GM19043 (cell line): ENCODE measurements around the gene ERBB4.
A peak's percentile ranks its signal among the peaks of the same experiment; 100 is the strongest.
"Not testable (repeated sequence)": the region's sequence is repeated elsewhere in the genome, so short reads cannot be mapped to it uniquely, and the experiment has no call there.

ENCODE experiments used
- ATAC-seq: cut with Tn5 transposase; IDR thresholded peaks from one replicate; pipeline ENCODE4 v1.9.1; 2021; ENCODE audit warnings: low read depth; ENCODE audit not compliant: unreplicated experiment

The ERBB4 gene

DNA sequence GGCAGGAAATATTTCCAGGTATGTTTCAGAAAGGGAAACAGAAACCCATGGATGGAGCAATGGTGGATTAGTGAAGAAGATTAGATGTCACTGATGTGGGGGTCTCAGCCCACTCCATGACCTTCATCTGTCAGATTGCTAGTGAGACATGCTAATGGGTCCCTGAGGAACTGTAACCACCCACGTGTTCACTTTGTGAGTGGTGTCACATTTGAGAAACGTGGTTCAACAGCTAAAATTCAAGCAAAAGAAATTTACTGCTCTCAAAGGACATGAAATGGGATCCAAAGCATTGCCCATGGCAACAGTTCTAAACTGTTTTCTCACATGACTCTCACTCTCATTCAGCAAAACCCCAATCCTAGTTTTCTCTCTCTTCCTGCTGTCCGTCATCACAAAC is 776.1 kb downstream of the ERBB4 start:
- no peak for ATAC-seq

DNA sequence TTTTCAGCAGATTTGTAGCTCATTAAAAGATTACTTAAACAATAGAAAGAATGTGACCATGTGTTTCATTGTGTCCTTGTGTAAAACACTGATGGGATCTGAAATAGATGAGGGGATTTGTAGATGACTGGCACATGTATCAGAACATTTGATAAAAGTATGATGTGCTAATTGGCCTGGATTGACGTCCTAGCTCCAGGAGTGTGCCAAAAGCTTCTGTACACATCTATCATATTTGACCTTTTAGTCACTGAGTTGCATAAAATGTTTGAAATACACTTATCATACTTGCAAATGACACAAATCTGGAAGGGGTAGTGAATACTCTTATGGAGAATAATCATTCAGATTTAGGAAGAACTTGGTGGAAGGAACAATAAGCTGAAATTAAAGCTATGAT is 778.5 kb downstream of the ERBB4 start:
- ATAC-seq, result no peak

DNA sequence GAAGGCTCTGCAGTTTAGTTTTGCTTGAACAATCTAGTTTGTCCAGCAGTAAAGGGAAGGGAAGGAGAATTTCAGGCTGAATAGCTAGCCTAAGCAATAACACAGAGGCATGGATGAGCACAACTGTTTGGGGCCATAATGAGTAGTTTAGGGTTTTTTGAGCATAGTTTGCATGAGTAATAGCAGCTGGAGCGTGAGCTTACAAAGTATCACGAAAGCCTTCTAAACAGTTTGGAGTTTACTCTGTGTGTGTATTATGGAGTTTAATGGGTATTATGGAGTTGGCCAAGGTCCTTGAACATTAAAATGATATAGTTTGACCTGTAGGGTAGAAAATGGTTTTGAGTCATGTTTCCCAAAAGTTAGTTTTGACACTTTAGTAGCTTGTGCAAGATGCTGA is 782.3 kb downstream of the ERBB4 start:
- ATAC-seq, result no peak

DNA sequence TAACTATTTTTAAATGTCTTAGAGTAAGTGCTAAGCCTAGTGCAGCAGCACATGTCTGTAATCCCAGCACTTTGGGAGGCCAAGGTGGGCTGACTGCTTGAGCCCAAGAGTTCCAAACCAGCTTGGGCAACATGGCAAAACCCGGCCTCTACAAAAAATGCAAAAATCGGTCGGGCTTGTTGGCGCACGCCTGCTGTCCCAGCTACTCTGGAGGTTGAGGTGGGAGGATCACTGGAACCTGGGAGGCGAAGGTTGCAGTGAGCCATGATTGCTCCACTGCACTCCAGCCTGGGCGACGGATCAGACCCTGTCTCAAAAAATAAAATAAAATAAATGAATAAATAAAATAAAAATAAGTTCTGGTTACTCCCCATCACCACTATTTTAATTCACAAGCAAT is 783.4 kb downstream of the ERBB4 start:
- ATAC-seq, result no peak

DNA sequence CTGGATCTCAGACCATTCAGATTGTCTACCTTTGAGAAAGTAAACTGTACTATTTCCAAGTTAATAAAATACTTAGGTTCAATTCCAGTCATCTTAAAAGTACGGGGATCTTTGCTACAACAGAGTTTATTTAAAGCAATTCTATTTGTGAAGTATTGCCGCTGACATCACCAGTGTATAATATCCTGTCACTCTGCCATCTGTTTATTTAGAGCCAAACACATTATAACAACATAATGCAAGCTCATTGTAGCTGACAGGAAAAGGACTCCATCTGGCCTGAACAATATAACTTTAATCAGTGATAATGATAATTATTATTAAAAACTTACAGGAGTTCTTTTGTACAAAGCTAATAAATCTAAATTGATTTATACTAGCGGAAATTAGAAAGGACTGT is 786.8 kb downstream of the ERBB4 start:
- ATAC-seq, result no peak

DNA sequence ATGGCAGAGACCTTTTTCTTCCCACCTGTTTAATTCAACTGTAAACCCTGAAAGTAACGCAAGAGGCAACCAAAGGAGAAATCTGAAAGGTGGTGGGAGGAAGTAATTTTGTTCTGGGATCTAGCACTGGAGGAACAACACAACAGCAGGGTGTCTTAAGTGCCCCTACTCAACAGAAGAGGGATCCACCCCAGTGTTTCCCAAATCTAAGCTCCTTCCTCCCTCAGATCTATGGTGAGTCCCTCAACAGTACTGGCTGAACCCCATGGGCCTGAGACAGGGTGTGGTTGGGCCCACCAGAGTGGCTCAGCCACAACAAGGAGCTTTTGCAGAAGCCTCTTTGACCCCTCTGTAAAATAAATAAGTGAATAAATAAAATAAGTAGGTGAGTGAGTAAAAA is 790.3 kb downstream of the ERBB4 start:
- ATAC-seq, result no peak

DNA sequence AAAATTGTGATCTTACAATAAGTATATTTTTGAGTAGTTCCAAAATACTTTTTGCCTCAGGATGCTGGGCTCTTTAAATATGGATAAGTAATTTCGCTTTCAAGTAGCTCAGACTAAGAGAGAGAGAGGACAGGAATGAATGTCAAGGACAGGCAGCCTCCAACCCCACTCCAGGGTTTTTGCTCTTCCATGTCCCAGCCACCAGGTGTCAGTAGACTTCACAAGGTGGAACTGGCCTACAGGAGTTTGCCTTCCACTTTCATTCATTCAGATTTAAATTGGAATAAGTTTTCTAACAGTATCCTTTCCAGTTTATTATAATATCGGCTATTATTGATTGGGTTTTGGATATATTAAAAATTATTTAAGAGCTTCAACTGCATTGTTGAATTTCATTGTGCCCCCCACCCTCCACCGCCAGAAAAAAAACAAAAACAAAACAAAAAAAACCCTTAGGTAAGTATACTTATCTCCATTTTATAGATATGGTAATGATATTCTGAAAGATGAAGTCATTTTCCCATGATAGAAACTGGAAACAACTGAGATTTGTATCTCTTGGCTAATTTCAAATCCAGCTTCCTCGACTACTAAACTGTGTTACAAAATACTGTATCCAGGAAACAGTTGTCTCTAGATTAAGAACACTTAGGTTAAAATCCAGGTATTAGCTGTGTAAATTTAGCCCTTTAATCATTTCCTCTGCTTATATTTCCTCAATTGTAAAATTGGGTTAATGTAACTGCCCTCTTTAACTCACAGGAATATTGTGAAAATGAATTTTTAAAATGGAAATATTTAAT is 793.1 kb downstream of the ERBB4 start:
- ATAC-seq, result peak; percentile 87

DNA sequence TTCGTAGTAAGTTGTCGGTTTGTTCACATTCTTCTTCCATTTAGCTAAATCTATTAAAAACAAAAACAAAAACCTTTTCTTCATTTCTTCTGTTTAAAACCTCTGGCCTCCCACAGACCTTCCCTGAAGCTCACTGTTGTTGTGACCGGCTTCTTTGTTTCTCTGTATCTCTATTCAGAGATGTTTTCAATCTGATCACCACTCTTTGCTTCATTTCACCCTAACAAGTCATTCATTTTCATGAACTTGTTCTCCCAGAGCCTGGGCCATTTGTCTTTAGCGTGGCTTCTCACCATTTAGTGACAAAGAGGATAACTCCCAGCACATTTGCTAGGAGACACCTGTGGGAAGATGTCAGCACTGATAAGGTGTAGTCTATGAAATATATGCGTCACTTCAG is 794.2 kb downstream of the ERBB4 start:
- no peak for ATAC-seq

DNA sequence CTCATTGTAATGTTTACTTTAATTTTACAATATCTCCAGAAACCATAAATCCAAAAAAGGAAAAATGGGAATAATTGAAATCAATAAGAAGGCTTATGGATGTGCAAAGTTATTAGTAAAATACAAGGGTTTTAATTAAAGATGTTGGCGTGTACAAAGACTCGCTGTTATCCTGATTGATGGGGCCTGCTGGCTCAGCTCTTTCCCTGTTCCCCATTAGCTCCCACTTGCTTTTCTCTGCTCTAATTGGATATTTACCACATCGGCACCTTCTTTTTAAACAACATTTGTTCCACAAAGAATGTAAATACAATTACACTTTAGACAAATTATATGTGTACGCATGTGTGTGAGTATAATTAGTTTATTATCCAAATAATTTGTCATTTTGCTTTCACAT is 796.6 kb downstream of the ERBB4 start:
- no peak for ATAC-seq

DNA sequence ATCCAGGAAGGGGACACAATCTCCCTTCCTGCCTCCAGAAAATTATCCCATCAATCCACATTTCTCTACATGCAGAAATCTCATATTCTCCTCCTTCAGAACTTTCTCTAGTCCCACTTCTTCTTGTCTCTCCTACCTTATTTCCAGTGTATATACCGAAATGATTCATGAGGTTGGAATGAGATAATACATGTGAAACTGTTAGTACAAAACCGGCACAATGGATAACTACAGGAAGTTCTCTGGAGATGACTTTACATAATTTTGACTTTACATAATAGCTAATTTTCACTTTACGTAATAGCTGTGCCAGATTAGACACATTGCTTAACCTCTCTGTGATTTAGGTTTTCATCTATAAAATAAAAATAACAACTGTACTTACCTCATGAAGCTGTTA is 801.3 kb downstream of the ERBB4 start:
- ATAC-seq, result no peak

DNA sequence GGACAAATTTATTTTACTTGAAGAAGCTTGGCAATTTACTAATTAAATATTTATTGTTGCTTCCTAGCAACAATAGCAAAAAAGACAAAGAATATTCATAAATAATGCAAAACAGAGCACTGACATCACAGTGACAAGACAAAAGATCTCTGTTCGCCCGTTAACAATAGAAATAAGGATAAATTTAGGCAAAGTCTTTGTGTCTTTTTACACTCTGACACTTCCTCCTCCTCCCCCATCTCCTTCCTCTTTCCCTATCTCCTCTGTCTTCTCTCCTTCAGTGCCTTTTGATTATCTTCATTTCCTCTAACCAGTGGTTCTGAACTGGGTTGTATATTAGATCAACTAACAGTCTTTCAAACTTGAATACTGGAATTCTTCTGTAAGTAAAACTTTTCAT is 808.4 kb downstream of the ERBB4 start:
- ATAC-seq, result no peak

DNA sequence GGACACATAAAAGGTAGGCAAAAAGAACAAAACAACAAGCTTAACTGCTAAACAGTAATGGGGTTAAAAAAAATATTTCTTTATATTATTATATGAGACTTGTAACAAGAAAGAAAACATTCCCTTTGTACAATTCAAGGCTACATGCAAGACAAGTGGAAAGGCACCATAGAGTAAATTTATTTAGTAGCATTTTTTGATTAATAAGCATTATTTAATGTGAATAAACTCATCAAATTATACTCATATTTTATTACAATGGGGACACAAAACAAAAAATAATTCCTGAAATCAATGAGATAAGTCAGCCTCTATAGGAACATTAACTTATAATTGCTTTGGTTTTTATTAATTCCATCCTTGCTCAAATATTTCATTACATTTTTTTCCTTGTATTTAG is 809.2 kb downstream of the ERBB4 start:
- ATAC-seq, result no peak

DNA sequence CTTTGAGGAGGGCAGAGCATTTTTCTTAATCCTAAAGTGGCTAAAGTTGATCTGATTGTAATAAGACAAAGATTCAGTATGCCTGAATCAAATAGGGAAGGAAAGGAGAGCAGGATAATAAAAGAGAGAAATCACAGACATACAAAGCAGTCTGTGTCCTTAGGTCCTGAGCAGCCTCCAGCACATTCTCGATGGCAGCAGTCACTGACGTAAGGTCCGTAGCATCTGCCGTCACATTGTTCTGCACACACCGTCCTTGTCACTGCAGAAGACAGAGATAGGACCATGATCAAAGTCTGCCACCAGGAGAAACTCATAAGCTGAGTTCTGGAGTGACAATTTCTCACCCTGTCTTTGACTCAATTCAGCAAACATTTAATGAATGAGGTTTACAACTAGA is 813.7 kb downstream of the ERBB4 start:
- ATAC-seq, result no peak

DNA sequence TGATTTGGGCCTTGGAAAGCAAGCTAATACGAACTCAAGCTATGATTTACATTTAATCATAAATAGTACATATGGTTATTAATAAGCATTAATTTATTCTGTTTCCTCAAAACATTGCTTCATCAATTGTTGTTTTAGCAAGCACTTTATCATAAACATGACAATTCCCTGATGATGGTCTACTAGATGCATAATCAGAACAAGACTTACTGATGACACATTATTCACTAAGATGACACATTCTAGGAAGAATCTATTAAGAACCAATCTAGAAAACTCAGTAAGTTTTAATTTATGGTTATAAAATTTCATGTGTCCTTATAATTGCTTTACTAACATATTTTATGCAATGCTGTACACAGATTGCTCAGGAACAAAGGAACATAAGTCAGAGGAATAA is 815.2 kb downstream of the ERBB4 start:
- ATAC-seq, result no peak

DNA sequence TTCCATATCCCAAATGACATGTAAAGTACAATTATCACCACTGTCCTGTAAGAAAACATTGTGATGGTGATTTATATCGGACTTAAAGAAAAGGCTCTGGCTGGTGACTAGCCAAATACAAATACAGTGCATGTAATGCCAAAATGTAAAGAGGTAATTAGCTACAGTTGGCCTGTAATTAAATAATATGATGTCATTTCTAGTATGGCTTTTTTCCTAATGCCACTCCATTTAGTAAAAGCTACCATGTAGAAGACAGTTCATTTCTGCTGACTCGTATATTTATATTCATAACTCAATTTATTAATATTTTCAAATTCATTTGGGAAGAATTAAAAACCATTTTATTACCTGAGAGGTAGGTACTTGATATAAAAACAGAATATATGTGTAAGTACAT is 815.7 kb downstream of the ERBB4 start:
- no peak for ATAC-seq

DNA sequence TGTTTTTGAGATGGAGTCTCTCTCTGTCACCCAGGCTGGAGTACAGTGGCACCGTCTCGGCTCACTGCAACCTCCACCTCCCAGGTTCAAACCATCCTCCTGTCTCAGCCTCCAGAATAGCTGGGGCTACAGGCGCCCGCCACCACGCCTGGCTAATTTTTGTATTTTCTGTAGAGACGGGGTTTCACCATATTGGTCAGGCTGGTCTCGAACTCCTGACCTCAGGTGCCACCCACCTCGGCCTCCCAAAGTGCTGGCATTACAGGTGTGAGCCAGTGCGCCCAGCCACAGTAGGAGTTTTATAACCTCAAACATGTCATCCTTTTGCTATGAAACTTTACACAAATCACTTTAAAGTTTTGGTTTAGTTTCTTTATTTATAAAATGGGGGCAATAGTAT is 816.7 kb downstream of the ERBB4 start:
- ATAC-seq, result not testable (repeated sequence)

DNA sequence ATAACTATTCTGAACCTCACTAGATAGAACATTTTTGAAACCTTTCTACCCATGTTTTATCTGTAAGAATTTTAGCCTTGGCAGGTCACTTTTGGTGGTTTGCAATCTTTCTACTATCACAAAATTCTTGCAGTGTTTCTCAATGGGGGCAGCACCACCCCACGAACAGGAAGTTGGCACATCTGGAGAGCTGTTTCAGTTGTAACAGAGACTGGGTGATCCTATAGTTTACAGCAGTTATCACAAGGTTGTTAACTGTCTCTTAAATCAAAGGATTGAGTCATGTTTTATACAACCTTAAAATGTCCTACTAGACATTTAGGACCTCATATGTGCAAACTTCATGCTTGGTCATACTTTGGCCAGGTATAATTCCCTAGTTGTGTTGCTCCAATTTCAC is 829.2 kb downstream of the ERBB4 start:
- ATAC-seq, result no peak

DNA sequence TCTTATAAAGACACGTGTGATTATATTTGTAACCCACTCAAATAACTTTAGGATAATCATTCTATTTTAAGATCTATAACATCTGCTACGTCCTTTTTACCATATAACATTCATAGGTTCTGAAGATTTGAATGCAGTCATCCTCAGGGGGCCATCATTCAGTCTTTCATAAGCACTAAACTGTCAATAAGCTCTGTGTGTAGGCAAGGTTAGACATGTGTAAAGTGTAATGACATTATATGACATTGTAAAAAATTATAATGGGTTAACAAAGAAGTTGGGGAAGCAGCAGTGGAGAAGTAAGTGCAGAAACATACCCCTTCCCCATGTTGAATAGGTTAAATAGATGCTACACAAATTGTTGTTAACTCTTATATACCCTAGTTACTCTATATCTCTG is 845.9 kb downstream of the ERBB4 start:
- no peak for ATAC-seq

DNA sequence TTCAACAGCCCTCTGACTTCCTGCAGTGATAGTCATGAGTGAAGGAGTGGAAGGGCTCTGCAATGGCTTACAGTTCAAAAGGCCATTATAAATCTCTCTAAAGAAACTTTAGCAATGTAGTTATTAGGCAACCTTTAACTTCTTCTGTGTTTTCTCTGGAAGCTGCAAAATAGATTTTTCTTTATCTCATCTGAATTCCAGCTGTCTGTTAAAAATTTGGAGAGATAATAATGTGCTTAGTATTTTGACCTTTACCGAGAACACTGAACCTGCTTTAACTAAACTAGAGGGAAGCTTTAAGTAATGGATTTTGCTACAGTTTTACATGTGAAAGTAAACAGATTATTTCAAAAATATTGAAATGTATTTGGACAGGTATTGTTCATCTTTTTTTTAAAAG is 847.9 kb downstream of the ERBB4 start:
- ATAC-seq, result no peak

DNA sequence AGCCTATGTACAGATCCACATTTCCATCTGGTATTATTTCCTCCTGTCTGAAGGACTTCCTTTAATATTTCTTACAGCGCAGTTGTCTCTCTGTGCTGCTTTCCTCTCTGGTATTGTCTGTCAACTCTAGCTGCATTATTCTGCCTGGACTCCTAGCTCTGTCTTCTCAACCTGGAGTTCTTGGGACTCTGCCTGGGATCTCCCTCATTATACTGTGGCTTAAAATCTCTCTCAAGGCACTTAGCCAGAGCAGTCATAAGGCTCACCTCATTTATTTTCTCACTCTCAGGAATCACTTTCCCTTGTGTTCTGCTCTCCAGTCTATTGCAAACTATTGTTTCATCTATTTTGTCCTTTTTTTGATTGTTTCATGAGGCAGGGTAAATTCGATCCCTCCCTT is 850.4 kb downstream of the ERBB4 start:
- no peak for ATAC-seq

DNA sequence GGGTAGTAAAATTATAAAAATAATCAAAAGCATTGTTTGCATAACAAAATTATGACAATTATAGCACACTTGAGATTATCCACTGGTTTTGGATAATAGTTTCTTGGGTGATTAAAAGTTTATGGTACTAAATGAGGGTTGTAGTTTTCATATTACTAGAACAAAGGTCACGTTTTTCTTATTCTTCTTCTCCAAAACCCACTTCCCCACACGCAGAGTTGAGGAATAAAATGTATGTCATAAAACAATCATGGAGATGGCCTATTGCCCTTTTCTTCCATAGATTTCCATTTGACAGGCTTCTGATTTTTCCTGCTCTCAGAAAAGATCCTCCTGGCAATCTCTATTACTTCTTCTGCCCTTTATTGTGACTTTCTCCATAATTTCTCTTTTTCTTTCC is 863.9 kb downstream of the ERBB4 start:
- no peak for ATAC-seq

DNA sequence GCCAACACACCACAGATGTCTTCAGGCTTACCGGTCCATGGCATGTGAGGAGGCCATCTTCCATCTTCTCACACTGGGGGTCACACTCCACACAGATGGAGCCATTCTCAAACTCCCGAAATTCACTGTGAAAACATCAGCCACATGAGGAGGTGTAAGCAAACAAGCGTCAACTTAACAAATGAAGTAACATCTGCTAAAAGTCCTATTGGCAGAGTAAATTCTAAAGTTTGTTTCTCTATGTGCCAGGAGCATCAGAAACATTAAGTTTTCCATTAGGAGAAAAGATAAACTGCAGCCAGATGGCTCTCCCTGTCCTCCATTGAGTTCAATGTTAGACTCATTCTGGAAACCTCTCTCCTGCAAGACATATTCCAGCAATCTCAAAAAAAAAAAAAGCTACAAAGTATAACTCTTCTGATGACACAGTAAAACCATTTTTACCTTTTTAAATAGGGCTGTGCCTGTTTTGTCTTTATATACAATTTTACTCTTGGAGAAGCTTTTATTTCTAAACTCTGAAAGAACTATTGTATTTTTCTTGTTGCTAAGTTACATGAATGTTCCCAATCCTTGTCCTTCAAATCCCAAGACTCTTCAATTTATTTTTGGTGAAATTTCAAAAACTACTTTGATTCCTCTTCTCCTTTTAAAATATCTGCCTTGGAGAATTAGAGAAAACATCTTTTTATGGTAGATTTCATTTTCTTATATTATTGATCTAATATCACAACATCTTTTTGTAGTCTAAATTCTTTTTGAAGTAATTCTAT is 865.3 kb downstream of the ERBB4 start:
- ATAC-seq, result no peak
